Karpas-422 (cell line): Measurements from ENCODE around the gene ATXN7L1. TPM values are rescaled to one million over a fixed set of nuclear protein-coding genes. Genes with fewer than 3 reads are reported as not detected.

Source experiments
- DNase-seq: peaks from one replicate; pipeline ENCODE4 v3.0.0-alpha.2; 2015
- H2AFZ ChIP-seq: fragments of 200-600 bp; sonication (generic); 2 replicates; pipeline ENCODE4 v1.6.1; 2014; ENCODE audit warnings: antibody characterized with exemption, low read length, mixed read lengths
- H3K27ac ChIP-seq: fragments of 200-600 bp; sonication (generic); 2 replicates; pipeline ENCODE4 v1.5.1; 2014; ENCODE audit warnings: mild to moderate bottlenecking, low read length, moderate library complexity
- H3K27me3 ChIP-seq: fragments of 200-600 bp; sonication (generic); 2 replicates; pipeline ENCODE4 v1.6.1; 2014; ENCODE audit warnings: low read length, mixed read lengths
- H3K36me3 ChIP-seq: fragments of 200-600 bp; sonication (generic); 2 replicates; pipeline ENCODE4 v1.6.1; 2014; ENCODE audit warnings: low read length, mixed read lengths; ENCODE audit not compliant: insufficient read depth
- H3K4me1 ChIP-seq: fragments of 200-600 bp; sonication (generic); 2 replicates; pipeline ENCODE4 v1.6.1; 2014; ENCODE audit warnings: mild to moderate bottlenecking, low read length, mixed read lengths
- H3K4me2 ChIP-seq: fragments of 200-600 bp; sonication (generic); 2 replicates; pipeline ENCODE4 v1.6.1; 2014; ENCODE audit warnings: low read length, low read depth, mild to moderate bottlenecking; ENCODE audit not compliant: poor library complexity, severe bottlenecking
- H3K4me3 ChIP-seq: fragments of 200-600 bp; sonication (generic); 2 replicates; pipeline ENCODE4 v1.5.1; 2014; ENCODE audit warnings: mild to moderate bottlenecking, antibody characterized with exemption, low read length, mixed read lengths
- H3K79me2 ChIP-seq: fragments of 200-600 bp; sonication (generic); 2 replicates; pipeline ENCODE4 v1.6.1; 2014; ENCODE audit warnings: mild to moderate bottlenecking, low read length, mixed read lengths
- H3K9ac ChIP-seq: fragments of 200-600 bp; sonication (generic); 2 replicates; pipeline ENCODE4 v1.6.0; 2014; ENCODE audit warnings: low read length
- H3K9me2 ChIP-seq: fragments of 200-600 bp; sonication (generic), shearing (Covaris generic); replicated peaks from 2 replicates; pipeline ENCODE4 v1.6.0; 2014; ENCODE audit warnings: mild to moderate bottlenecking, low read length, moderate library complexity; ENCODE audit not compliant: insufficient read depth
- H3K9me3 ChIP-seq: fragments of 300-700, 200-600 bp; sonication (generic); 2 replicates; pipeline ENCODE4 v1.6.1; 2014; ENCODE audit warnings: low read length, mixed read lengths
- H4K20me1 ChIP-seq: fragments of 200-600 bp; sonication (generic); 2 replicates; pipeline ENCODE4 v1.6.1; 2014; ENCODE audit warnings: mild to moderate bottlenecking, antibody characterized with exemption, low read length, low read depth; ENCODE audit not compliant: insufficient read depth
- total RNA-seq: library from RNA; depleted of rRNA; stranded (reverse); fragments of >200 nt; shearing (Covaris generic); gene quantifications from 2 replicates; pipeline ENCODE4 v1.2.3, GENCODE V29; 2014; ENCODE audit warnings: low replicate concordance

ATXN7L1 gene
- total RNA-seq, 1 experiment from 2014 or later = not detected

DNA sequence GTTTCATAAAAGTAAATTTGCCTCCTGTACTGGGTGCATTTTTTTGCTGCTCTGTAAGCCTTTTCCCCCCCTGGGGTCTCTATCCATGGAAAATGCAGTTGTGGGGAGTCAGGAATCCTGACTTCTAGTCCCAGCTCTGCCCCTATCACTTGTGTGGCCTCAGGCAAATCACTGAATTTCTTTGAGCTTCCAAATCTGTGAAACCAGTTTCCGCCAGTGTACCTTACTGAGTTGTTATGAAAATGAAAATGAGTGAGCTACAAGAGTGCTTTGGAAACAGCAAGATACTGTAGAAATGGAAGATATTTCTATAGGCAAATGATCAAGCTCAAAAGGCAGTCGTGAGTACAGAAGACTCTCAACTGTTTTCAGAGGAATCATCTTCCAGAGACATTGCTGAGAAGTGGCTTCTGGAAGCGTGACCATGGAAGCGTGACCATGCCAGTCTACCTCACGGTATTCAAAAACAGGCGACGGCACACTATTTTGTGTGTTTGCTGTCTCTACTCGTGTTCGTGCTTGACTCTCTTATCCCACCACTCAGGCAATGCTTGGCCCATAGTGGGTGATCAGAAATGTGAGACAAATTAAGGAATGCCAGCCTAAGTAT lies 107.4 kb downstream of the ATXN7L1 start:
- H3K9ac ChIP-seq = no peak overlapping the region
- H3K4me3 ChIP-seq = no peak overlapping the region
- peaks cover 3% of the 10 kb centered on the region; the same call in 1 of the 2 replicates for H3K4me1 ChIP-seq
- no peaks in the 10 kb centered on the region for H3K79me2 ChIP-seq
- no peak overlapping the region for H3K27ac ChIP-seq
- H4K20me1 ChIP-seq = no peaks in the 10 kb centered on the region
- no peaks in the 10 kb centered on the region for H3K9me3 ChIP-seq
- H3K4me2 ChIP-seq = no peak overlapping the region
- no peak for DNase-seq
- H3K27me3 ChIP-seq = no peaks in the 10 kb centered on the region
- no peak overlapping the region for H2AFZ ChIP-seq
- no peaks in the 10 kb centered on the region for H3K9me2 ChIP-seq
- H3K36me3 ChIP-seq = no peaks in the 10 kb centered on the region

GRCh38 chr7:105768117-105768516 lies 108.3 kb downstream of the ATXN7L1 start:
- Histone ChIP-seq H3K9ac (no peak overlapping the region), H3K27me3 (no peaks in the 10 kb centered on the region), H3K4me1 (peaks cover 3% of the 10 kb centered on the region; the same call in 1 of the 2 replicates), H3K4me3 (no peak overlapping the region), H3K9me3 (no peaks in the 10 kb centered on the region), H3K4me2 (no peak overlapping the region), H3K27ac (no peak overlapping the region), H3K9me2 (no peaks in the 10 kb centered on the region), H2AFZ (no peak overlapping the region), H4K20me1 (no peaks in the 10 kb centered on the region), H3K79me2 (no peaks in the 10 kb centered on the region), H3K36me3 (no peaks in the 10 kb centered on the region)
- no peak for DNase-seq

GRCh38 chr7:105766421-105767073 lies 109.9 kb downstream of the ATXN7L1 start:
- Histone ChIP-seq H3K9me2 (no peaks in the 10 kb centered on the region), H3K4me3 (no peak overlapping the region), H2AFZ (no peak overlapping the region), H4K20me1 (no peaks in the 10 kb centered on the region), H3K4me1 (peaks cover 3% of the 10 kb centered on the region; the same call in 1 of the 2 replicates), H3K9ac (no peak overlapping the region), H3K27ac (no peak overlapping the region), H3K4me2 (no peak overlapping the region), H3K79me2 (no peaks in the 10 kb centered on the region), H3K9me3 (no peaks in the 10 kb centered on the region), H3K27me3 (no peaks in the 10 kb centered on the region), H3K36me3 (no peaks in the 10 kb centered on the region)
- no peak for DNase-seq

DNA sequence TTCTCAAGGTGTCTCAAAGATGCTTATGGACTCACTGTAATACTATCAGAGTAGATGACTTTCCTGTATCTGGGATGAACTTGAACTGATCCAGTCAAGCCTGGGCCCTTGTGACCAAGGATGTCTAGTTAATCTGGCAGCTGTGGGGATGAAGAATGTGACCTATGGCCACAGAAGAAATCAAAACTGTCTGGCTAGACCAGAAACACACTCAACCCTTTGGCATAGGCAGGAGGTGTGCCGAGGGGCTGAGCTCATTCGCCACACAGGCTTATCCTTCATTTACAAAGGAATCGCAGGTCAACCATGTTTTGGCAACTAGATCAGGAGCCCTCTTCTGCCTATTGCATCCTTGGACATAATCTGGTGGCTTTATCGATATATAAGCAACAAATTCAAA lies 110.6 kb downstream of the ATXN7L1 start:
- no peak overlapping the region for H2AFZ ChIP-seq
- H3K4me2 ChIP-seq = no peak overlapping the region
- H3K36me3 ChIP-seq = no peaks in the 10 kb centered on the region
- no peaks in the 10 kb centered on the region for H3K27me3 ChIP-seq
- H3K27ac ChIP-seq = no peak overlapping the region
- H3K4me1 ChIP-seq = peaks cover 3% of the 10 kb centered on the region; the same call in 1 of the 2 replicates
- no peak for DNase-seq
- no peaks in the 10 kb centered on the region for H4K20me1 ChIP-seq
- no peaks in the 10 kb centered on the region for H3K9me3 ChIP-seq
- H3K9me2 ChIP-seq = no peaks in the 10 kb centered on the region
- no peak overlapping the region for H3K4me3 ChIP-seq
- no peak overlapping the region for H3K9ac ChIP-seq
- H3K79me2 ChIP-seq = no peaks in the 10 kb centered on the region

DNA sequence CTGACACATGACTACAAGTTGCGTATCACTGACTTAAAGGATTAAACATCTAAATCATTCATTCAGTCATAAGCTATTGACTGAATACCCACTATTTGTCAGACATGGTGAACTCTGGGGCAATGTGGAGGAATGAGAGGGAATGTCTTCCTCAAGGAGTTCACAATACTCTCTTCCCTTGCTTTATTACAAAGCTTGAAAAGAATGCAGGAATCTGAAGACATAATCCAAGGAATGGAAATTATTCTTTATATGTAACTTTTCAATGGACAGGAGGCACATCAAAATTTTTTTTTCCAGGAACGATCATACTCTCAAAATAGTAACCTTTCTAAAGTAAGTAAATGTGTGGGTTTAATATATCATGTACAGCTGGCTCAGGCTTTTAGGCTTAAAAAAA lies 111.9 kb downstream of the ATXN7L1 start:
- no peaks in the 10 kb centered on the region for H3K79me2 ChIP-seq
- no peaks in the 10 kb centered on the region for H3K9me3 ChIP-seq

GRCh38 chr7:105760551-105761447 lies 115.6 kb downstream of the ATXN7L1 start:
- no peaks in the 10 kb centered on the region for H4K20me1 ChIP-seq
- H3K36me3 ChIP-seq = no peaks in the 10 kb centered on the region
- no peaks in the 10 kb centered on the region for H3K9me3 ChIP-seq
- H3K9ac ChIP-seq = no peak overlapping the region
- no peaks in the 10 kb centered on the region for H3K9me2 ChIP-seq
- H3K4me2 ChIP-seq = no peak overlapping the region
- no peak overlapping the region for H3K4me3 ChIP-seq
- H3K4me1 ChIP-seq = peaks cover 3% of the 10 kb centered on the region; the same call in 1 of the 2 replicates
- H2AFZ ChIP-seq = no peak overlapping the region
- H3K27me3 ChIP-seq = no peaks in the 10 kb centered on the region
- no peak overlapping the region for H3K27ac ChIP-seq
- H3K79me2 ChIP-seq = no peaks in the 10 kb centered on the region
- DNase-seq = no peak

More for the DNA sequence above, 111.9 kb downstream of the ATXN7L1 start:
- Histone ChIP-seq H3K4me3 (no peak overlapping the region), H3K27ac (no peak overlapping the region), H3K9ac (no peak overlapping the region), H2AFZ (no peak overlapping the region), H4K20me1 (no peaks in the 10 kb centered on the region), H3K4me2 (no peak overlapping the region), H3K27me3 (no peaks in the 10 kb centered on the region), H3K36me3 (no peaks in the 10 kb centered on the region), H3K4me1 (peaks cover 3% of the 10 kb centered on the region; the same call in 1 of the 2 replicates), H3K9me2 (no peaks in the 10 kb centered on the region)
- DNase-seq = no peak

DNA sequence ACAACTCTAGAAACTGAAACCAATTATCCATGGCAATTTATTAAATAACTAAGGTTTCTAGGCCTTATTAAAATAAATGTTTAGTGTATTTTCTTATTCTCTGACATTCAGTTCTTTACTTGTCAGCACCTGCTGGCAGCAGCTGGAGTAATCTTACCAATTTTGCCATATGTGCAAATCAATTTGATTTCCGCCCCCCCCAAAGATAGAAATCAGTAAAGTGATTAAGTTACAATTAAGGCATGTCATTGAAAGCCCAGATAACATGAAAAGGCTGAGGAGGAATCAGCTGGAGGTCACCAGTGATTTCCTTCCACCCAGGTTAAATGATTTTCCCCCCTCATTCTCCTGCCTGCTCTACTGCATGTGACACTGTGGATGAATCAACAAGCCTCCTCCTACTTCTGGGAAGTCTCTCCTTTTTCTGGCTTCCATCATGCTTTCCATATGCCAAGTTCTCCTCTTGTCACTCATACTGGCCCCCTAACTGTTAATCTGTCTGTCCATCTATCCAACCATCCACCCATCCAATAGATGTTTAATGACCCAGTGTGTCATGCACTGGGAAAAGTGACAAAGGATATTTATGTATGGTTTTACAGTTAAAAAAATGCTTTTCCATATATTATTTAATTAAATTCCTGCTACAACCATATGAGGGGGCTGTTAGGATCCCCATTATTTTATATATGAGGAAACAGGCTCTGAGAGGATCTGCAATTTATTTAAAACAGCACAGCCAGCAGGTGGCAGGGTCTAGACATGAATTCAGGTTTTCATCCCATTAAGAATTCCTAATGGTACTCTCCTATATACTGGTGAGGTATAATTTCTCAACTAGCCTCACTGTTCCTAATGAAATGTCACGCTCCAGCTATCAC lies 116.5 kb downstream of the ATXN7L1 start:
- Histone ChIP-seq H3K27me3 (no peaks in the 10 kb centered on the region), H3K4me1 (no peaks in the 10 kb centered on the region), H2AFZ (no peak overlapping the region), H3K79me2 (no peaks in the 10 kb centered on the region), H4K20me1 (no peaks in the 10 kb centered on the region), H3K9me3 (no peaks in the 10 kb centered on the region), H3K36me3 (no peaks in the 10 kb centered on the region), H3K9me2 (no peaks in the 10 kb centered on the region), H3K4me3 (no peak overlapping the region), H3K27ac (no peak overlapping the region), H3K4me2 (no peak overlapping the region), H3K9ac (no peak overlapping the region)
- DNase-seq = peak; percentile 44
